ENCODE data around the gene TSPO2.

Gene TSPO2

GRCh38 chr6:41073203-41073967 is 31.1 kb downstream of the TSPO2 start:
- no peak for TF ChIP-seq PPARA (CRISPR knock-in tag; IDR thresholded peaks at IDR 0.05; ENCODE audit: borderline replicate concordance)
- 0 out of 2 replicates have a peak, but pooled peaks have one; percentile 28 for TF ChIP-seq PATZ1 (CRISPR knock-in tag; IDR thresholded peaks at IDR 0.05; ENCODE audit: borderline replicate concordance)
- peak; percentile 30 for ATAC-seq

GRCh38 chr6:41073968-41074691 is 31.9 kb downstream of the TSPO2 start:
- TF ChIP-seq ISL1 (CRISPR knock-in tag; IDR thresholded peaks at IDR 0.05), result no peak
- no peak for TF ChIP-seq ZFP30 (CRISPR knock-in tag; IDR thresholded peaks at IDR 0.05)
- TF ChIP-seq CREB5 (CRISPR knock-in tag; IDR thresholded peaks at IDR 0.05; ENCODE audit: low read depth), result no peak
- TF ChIP-seq PATZ1 (CRISPR knock-in tag; IDR thresholded peaks at IDR 0.05; ENCODE audit: borderline replicate concordance), result no peak
- TF ChIP-seq CSRNP3 (CRISPR knock-in tag; IDR thresholded peaks at IDR 0.05), result no peak
- no peak for TF ChIP-seq ZNF70 (CRISPR knock-in tag; IDR thresholded peaks at IDR 0.05)
- no peak for TF ChIP-seq TCF4 (CRISPR knock-in tag; IDR thresholded peaks at IDR 0.05; ENCODE audit: borderline replicate concordance)
- TF ChIP-seq PPARA (CRISPR knock-in tag; IDR thresholded peaks at IDR 0.05; ENCODE audit: borderline replicate concordance), result no peak
- no peak for TF ChIP-seq CSDC2 (CRISPR knock-in tag; IDR thresholded peaks at IDR 0.05)
- ATAC-seq, result no peak

- ATAC-seq, result no peak
- TF ChIP-seq TCF4 (CRISPR knock-in tag; IDR thresholded peaks at IDR 0.05; ENCODE audit: borderline replicate concordance) (no peak), ISL1 (CRISPR knock-in tag; IDR thresholded peaks at IDR 0.05) (no peak), OSR1 (CRISPR knock-in tag; IDR thresholded peaks at IDR 0.05) (no peak), ESRRG (CRISPR knock-in tag; IDR thresholded peaks at IDR 0.05) (no peak), PPARA (CRISPR knock-in tag; IDR thresholded peaks at IDR 0.05; ENCODE audit: borderline replicate concordance) (no peak), ZNF70 (CRISPR knock-in tag; IDR thresholded peaks at IDR 0.05) (no peak), ARNTL (CRISPR knock-in tag; IDR thresholded peaks at IDR 0.05; ENCODE audit: borderline replicate concordance, low read depth) (no peak), CSRNP3 (CRISPR knock-in tag; IDR thresholded peaks at IDR 0.05) (no peak), CREB5 (CRISPR knock-in tag; IDR thresholded peaks at IDR 0.05; ENCODE audit: low read depth) (no peak), ZNF565 (CRISPR knock-in tag; conservative IDR thresholded peaks at IDR 0.05; ENCODE audit: low read depth) (no peak), ZFP30 (CRISPR knock-in tag; IDR thresholded peaks at IDR 0.05) (no peak), TSHZ2 (CRISPR knock-in tag; IDR thresholded peaks at IDR 0.05) (no peak), ZFP3 (CRISPR knock-in tag; IDR thresholded peaks at IDR 0.05) (no peak), ZNF8 (CRISPR knock-in tag; IDR thresholded peaks at IDR 0.05) (no peak), CSDC2 (CRISPR knock-in tag; IDR thresholded peaks at IDR 0.05) (no peak), ZC3H10 (CRISPR knock-in tag; IDR thresholded peaks at IDR 0.05) (no peak), TOX (CRISPR knock-in tag; IDR thresholded peaks at IDR 0.05; ENCODE audit: borderline replicate concordance) (no peak), PATZ1 (CRISPR knock-in tag; IDR thresholded peaks at IDR 0.05; ENCODE audit: borderline replicate concordance) (no peak)
Measured at GRCh38 chr6:41074692-41075436, 32.6 kb downstream of the TSPO2 start.
